Neural cell (in vitro differentiated cells): ENCODE measurements around the gene ADGRA1.

ENCODE experiments used
- EP300 ChIP-seq: fragments of 450-650 bp; conservative IDR thresholded peaks from 2 replicates; pipeline ENCODE4 v1.6.1; 2014; ENCODE audit warnings: antibody characterized with exemption, mild to moderate bottlenecking, moderate library complexity; ENCODE audit not compliant: poor library complexity, severe bottlenecking
- MXI1 ChIP-seq: fragments of 450-650 bp; conservative IDR thresholded peaks from 2 replicates; pipeline ENCODE4 v1.6.1; 2014; ENCODE audit warnings: antibody characterized with exemption, mild to moderate bottlenecking; ENCODE audit not compliant: poor library complexity, severe bottlenecking
- POLR2AphosphoS5 ChIP-seq: IDR thresholded peaks from 2 replicates; pipeline ENCODE4 v1.6.1; 2012
- RAD21 ChIP-seq: fragments of 450-650 bp; conservative IDR thresholded peaks from 2 replicates; pipeline ENCODE4 v1.6.1; 2014; ENCODE audit warnings: antibody characterized with exemption, mild to moderate bottlenecking, moderate library complexity
- SMC3 ChIP-seq: fragments of 450-650 bp; conservative IDR thresholded peaks from 2 replicates; pipeline ENCODE4 v1.6.1; 2014; ENCODE audit warnings: antibody characterized with exemption, mild to moderate bottlenecking, moderate library complexity; ENCODE audit not compliant: poor library complexity
- TAF1 ChIP-seq: IDR thresholded peaks from 2 replicates; pipeline ENCODE4 v1.6.1; 2012; ENCODE audit warnings: low read depth
- TF ChIP-seq, protein P1 (sequence below): fragments of 450-650 bp; IDR thresholded peaks from 2 replicates; pipeline ENCODE4 v1.5.1; 2014; ENCODE audit warnings: antibody characterized with exemption, mild to moderate bottlenecking, moderate library complexity; ENCODE audit not compliant: poor library complexity, severe bottlenecking

DNA sequence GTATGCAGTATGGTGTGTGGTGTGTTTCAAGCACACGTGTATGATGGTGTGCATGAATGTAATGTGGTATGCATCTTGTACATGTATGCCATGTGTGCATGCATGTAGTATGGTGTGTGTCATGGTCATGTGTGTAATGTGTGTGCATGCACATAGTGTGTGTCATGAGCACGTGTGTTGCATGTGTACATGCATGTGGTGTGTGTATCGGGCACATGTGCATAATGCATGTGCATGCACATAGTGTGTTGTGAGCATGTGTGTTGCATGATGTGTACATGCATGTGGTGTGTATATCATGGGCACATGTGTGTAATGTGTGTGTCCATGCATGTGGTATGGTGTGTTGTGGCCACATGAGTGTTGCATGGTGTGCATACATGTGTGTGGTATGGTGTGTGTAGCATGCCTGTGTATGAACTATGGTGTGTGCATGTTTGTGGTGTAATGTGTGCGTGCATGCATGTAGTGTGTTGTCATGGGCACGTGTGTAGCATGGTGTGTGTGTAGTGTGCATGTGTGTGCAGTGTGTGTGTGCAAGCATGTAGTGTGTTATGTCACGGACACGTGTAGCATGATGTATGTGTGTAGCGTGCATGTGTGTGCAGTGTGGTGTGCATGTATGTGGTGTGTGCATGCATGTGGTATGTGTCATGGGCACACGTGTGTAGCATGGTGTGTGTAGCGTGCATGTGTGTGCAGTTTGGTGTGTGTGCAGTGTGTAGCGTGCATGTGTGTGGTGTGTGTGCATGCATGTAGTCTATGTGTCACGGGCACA is 89.8 kb downstream of the ADGRA1 start:
- TF ChIP-seq EP300 = no peak
- TF ChIP-seq MXI1 = no peak
- TF ChIP-seq, protein P1, sequence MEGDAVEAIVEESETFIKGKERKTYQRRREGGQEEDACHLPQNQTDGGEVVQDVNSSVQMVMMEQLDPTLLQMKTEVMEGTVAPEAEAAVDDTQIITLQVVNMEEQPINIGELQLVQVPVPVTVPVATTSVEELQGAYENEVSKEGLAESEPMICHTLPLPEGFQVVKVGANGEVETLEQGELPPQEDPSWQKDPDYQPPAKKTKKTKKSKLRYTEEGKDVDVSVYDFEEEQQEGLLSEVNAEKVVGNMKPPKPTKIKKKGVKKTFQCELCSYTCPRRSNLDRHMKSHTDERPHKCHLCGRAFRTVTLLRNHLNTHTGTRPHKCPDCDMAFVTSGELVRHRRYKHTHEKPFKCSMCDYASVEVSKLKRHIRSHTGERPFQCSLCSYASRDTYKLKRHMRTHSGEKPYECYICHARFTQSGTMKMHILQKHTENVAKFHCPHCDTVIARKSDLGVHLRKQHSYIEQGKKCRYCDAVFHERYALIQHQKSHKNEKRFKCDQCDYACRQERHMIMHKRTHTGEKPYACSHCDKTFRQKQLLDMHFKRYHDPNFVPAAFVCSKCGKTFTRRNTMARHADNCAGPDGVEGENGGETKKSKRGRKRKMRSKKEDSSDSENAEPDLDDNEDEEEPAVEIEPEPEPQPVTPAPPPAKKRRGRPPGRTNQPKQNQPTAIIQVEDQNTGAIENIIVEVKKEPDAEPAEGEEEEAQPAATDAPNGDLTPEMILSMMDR = no peak
- no peak for TF ChIP-seq RAD21
- TF ChIP-seq POLR2AphosphoS5 = no peak
- no peak for TF ChIP-seq SMC3
- no peak for TF ChIP-seq TAF1
